ENCODE measurements around the gene NUDT16L1.

The NUDT16L1 gene

DNA sequence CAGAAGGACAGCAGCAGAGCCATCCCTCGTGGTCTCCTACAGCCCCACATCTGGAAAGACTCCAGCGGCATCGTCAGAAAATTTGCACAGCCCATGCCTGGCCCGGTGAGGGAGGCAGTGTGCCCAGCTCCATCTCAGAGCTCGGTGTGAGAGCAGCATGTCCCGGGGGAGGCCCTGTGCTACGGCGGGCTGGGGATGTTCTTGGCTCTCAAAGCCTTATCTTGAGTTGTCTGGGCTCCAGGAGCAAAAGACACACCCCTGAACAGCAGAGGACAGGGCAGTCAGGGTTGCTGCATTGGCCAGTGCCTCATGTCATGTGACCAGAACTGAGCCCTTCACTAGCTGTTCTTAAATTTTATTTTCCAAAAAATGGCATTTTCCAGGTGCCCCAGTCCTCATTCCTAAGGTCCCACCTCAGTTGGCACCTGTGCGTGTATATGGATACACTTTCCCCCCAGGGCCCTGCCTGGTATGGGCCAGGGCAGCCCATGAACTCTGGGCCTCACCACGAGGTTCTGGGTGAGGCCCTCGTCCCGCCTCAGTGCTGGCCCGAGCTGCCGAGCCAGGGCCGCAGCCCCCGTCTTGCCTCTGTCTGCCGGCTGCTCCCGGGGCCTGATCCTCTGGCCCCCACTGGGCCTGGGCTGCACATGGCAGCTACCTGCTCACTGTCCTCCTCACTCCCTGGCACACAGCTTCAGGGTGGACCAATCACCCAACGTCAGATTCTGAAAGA, 3.0 kb downstream of the NUDT16L1 start:
- no peak for DNase-seq

- DNase-seq, result no peak
These were observed 3.8 kb downstream of the NUDT16L1 start for GRCh38 chr16:4696905-4697847.

DNA sequence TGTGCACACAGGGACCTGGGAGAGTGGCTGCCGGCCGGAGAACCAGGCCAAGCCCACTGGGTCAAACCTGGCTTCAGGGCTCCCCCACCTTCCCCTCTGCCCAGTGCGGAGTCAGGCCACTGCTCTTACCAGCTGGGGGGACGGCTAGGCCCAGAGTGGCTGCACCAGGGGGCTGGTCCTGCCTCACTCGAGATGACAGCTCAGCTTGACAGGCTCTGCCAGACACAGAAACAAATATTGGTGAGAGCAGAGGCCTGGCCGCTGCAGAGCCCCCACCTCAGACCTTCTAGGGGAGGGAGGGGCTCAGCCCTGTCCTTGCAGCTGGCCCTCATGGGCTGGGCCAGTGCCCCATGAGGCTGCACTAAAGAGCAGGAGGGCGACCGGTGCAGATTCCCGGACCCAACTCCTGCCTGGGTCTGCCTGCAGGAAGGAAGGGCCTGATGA, 4.5 kb downstream of the NUDT16L1 start:
- no peak for DNase-seq

DNA sequence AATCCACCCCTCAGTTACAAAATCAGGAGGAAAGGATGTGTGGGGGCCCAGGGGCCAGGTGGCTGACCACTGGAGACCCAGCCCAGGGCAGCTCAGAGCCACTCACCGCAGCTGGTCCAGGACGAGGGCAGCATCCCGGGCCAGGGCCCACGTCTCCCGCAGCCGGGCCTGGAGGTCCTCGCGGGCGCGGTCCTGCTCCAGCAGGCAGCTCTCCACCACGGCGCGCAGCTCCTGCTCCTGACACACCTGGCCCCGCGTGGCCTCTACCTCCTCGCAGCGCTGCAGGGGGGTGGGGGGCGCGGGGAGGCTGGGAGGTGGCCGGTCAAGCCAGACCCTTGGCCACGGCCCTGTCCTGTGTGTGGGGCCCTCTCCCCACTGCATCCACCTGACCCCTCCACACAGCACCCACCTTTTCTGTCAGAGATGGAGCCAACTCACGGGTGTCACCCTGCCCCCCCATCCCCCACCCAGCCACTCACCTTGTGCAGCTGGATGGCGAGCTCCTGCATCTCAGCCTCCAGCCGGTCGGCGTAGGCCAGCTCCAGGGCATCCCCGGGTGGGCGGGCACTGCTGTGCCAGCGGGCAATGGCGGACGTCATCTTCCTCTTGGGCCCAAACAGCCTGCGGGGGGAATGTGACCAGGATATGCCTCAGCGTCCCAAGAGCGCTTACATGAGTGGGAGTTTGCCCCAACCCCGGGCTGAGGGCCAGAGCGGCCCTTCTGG, 5.1 kb downstream of the NUDT16L1 start:
- DNase-seq, result no peak

GRCh38 chr16:4699046-4699556, 5.7 kb downstream of the NUDT16L1 start:
- DNase-seq, result no peak

DNA sequence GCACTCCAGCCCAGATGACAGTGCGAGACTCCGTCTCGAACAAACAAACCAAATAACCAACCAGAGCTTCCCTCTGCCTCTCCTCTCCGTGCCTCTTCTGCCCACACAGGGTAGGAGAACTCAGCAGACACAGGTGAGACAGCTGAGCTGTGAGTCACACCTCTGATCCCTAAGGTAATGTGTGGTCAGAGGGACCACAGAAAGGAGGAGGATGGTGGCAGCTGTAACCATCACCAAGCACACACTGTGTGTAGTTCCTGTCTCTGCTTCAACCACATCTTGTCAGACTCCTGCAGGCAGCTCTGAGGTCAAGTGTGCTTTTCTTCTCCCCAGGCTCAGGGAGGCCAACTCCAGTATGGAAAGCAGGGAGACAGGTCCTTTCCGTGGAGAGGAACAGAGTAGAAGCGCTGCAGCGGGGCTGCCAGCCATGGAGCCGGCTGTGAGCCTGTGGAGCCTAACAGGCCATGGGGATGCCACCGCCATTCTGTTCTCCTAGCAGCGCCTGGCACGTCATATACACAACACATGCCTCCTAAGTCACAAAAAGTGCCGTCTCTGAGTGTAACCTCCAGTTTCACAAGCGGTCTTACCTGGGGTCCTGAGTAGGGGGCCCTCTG, 7.1 kb downstream of the NUDT16L1 start:
- no peak for DNase-seq

- DNase-seq, result no peak
These were observed 7.8 kb downstream of the NUDT16L1 start for GRCh38 chr16:4700997-4701743.

- no peak for DNase-seq
These were observed 8.6 kb downstream of the NUDT16L1 start for GRCh38 chr16:4701791-4702465.

DNA sequence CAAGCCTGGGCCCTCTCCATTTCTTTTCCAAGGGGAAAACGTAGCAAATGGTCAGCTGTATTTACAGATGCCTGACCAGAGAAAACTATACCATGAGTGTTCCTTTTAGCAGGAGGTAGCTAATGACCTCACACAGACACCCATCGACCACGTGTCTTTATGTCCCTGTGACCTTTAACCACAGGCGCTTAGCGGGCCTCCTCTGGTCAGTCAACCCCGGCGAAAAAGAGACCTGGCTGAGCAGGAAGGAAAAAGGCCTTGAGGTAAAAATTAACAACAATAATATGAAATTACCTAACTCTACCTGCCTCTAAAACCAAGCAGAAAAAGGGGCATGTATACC, 9.1 kb downstream of the NUDT16L1 start:
- DNase-seq, result no peak

DNA sequence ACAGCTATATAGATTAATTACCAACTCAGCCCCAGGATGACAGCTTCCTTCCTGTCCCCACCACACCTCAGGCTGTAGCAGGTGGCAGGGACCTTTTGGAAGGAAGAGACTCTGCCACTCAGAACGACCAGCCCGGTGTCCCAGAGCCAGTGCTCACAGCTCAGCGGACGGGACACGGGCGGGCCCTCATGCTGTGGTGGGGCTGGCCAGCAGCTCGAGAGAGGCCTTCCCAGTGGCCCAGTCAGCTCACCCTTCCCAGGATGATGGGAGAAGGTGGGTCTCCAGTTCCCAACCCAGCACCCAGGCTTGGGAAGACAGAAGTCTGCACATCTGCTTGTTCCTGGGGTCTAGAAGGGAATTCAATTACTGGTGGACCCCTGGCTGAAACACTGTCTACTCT, 10.5 kb downstream of the NUDT16L1 start:
- no peak for DNase-seq

DNA sequence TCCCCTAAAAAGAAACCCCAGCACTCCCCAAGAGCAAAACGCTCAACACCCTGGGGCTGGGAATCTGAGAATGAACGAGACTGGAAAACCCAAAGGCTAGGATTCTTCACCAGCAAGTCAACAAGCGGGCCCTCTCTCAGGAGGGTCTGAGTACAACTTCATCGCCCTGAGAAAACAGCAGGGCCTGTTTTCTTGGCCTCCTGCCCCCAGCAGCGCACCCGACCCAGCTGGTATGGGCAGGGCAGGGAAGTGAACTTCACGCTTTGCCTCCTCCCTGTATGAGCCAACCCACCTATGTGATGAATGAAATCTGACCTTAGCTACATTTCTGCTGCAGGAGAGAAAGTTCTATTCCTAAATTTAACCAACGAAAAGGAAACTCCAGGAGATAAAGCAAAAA, 11.1 kb downstream of the NUDT16L1 start:
- no peak for DNase-seq

DNA sequence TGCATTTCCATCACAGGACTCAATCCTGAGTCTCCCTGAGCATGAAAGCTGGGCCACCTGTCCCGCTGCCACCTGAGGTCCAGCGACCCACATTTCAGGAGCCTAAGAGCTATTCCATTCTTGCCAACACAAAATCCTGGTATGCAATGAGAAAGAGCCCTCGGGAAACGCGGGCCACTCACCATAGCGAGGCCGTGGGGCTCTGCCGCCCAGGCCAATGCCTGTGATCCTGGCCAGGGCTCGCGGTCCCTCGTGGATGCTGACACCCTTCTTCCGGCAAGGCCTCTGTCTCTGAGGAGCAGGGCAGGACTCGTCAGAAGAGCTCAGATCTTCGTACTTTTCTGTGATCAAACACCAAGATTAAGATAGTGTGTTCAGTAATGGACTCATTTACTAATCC, 11.6 kb downstream of the NUDT16L1 start:
- DNase-seq, result no peak

DNA sequence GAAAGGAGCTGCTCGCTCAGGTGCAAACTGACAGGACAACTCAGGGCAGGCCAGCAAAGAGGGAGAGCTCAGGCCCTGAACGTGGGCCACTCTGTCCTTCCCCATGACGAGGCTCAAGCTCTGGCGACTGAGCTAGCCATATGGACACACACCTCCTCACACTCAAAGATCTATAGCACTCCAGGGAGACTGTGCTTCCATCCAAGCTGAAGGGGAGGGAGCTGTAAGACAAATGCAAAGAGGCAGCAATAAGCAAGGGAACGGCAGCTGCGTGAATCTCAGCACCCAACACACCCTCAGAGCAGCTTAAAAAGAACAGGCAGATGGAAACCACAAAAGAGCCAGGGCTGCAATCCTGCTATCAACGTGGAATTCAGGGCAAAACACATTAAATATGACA, 13.5 kb downstream of the NUDT16L1 start:
- no peak for DNase-seq

DNA sequence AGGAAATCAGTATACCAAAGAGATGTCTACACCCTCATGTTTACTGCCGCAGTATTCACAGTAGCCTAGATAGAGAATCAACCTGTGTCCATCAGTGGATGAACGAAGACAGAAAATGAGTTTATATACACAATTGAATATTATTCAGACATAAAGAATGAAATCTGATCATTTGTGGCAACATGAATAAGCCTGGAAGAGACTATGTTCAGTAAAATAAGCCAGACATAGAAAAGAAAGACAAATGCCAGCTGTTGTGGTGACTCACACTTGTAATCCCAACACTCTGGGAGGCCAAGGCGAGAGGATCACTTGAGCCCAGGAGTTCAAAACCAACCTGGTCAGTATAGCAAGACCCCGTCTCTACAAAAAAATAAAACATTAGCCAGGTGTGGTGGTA, 16.1 kb downstream of the NUDT16L1 start:
- no peak for DNase-seq

- DNase-seq, result no peak
These were observed 20.5 kb downstream of the NUDT16L1 start for GRCh38 chr16:4713663-4714501.

DNA sequence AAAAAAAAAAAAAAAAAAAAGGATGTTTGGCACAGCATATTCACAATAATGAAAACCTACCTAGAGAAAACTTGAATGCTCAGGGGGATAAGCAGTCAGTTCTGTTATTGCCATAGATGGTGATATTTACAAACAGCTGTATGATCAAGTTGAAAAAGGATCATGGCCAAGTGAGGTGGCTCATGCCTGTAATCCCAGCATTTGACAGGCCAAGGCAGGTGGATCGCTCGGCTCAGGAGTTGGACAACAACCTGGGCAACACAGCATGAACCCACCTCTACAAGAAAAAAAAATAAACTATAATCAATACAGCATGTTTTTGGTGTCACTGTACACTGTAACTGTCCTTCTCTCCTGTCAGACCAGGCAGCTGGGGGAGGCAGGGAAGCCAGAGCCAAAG, 21.6 kb downstream of the NUDT16L1 start:
- DNase-seq, result no peak

DNA sequence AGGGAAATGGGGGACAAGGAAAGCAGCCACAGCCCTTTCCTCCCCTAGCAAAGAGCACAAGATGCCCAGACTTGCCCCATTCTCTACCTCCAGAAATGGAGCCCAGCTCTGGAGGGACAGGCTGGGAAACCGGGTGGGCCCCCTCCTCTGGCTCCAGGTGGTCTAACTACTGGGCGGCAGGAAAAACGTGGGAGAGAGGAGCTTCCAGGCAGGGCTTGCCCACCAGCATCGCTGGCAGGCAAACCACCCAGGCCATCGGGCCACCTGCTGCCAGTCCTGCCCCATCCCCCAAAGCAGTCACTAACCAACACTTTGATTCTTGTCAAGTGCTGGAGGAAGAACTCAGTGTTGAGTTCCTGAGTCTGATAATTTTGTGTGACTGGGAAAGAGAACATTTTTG, 25.1 kb downstream of the NUDT16L1 start:
- DNase-seq, result no peak

GRCh38 chr16:4723071-4723767, 29.9 kb downstream of the NUDT16L1 start:
- no peak for DNase-seq

GRCh38 chr16:4724661-4725270, 31.4 kb downstream of the NUDT16L1 start:
- DNase-seq, result no peak
